ENCODE results near the gene CACNB4.

Gene CACNB4

GRCh38 chr2:152078662-152079061, 20.2 kb downstream of the CACNB4 start:
- H3K27ac ChIP-seq = no peak overlapping the region
- DNase-seq (ENCODE audit: low spot score) = no peak
- TF ChIP-seq CTCF (IDR thresholded peaks at IDR 0.05) = no peak
- no peak overlapping the region for H3K4me3 ChIP-seq

- no peak overlapping the region for H3K27ac ChIP-seq
- H3K4me3 ChIP-seq = no peak overlapping the region
- no peak for DNase-seq (ENCODE audit: low spot score)
- no peak for TF ChIP-seq CTCF (IDR thresholded peaks at IDR 0.05)
These were observed 20.8 kb downstream of the CACNB4 start for GRCh38 chr2:152078023-152078422.

- Histone ChIP-seq H3K4me3 (no peak overlapping the region), H3K27ac (no peak overlapping the region)
- no peak for TF ChIP-seq CTCF (IDR thresholded peaks at IDR 0.05)
- DNase-seq (ENCODE audit: low spot score) = no peak
These were observed 23.3 kb downstream of the CACNB4 start for GRCh38 chr2:152075461-152076050.

- DNase-seq (ENCODE audit: low spot score) = no peak
- Histone ChIP-seq H3K4me3 (no peak overlapping the region), H3K27ac (no peak overlapping the region)
- no peak for TF ChIP-seq CTCF (IDR thresholded peaks at IDR 0.05)
These were observed 26.8 kb downstream of the CACNB4 start for GRCh38 chr2:152072011-152072410.

GRCh38 chr2:152071518-152071917, 27.3 kb downstream of the CACNB4 start:
- TF ChIP-seq CTCF (IDR thresholded peaks at IDR 0.05) = no peak
- DNase-seq (ENCODE audit: low spot score) = no peak

GRCh38 chr2:152071092-152071491, 27.8 kb downstream of the CACNB4 start:
- no peak for TF ChIP-seq CTCF (IDR thresholded peaks at IDR 0.05)
- DNase-seq (ENCODE audit: low spot score) = no peak
- Histone ChIP-seq H3K4me3 (no peak overlapping the region), H3K27ac (no peak overlapping the region)

More at GRCh38 chr2:152071518-152071917, 27.3 kb downstream of the CACNB4 start:
- Histone ChIP-seq H3K4me3 (no peak overlapping the region), H3K27ac (no peak overlapping the region)

- TF ChIP-seq CTCF (IDR thresholded peaks at IDR 0.05) = no peak
- Histone ChIP-seq H3K4me3 (no peak overlapping the region), H3K27ac (no peak overlapping the region)
- no peak for DNase-seq (ENCODE audit: low spot score)
These were observed 30.6 kb downstream of the CACNB4 start for GRCh38 chr2:152068226-152068625.
